Omental fat pad (tissue), 4 donors: ENCODE data around the gene ZDHHC17. TPM values are rescaled to one million over a fixed set of nuclear protein-coding genes. Genes with fewer than 3 reads are reported as not detected.
"Not testable (repeated sequence)": the region's sequence is repeated elsewhere in the genome, so short reads cannot be mapped to it uniquely, and the experiment has no call there.

Experiments used
- ATAC-seq: fragments of 150-250 bp; one replicate; pipeline ENCODE4 v1.9.1; 2016; ENCODE audit warnings: mild to moderate bottlenecking, moderate library complexity; ENCODE audit not compliant: low FRiP score
- DNase-seq: peaks from one replicate; pipeline ENCODE4 v3.0.0-alpha.2; 2019; ENCODE audit warnings: low spot score
- CTCF ChIP-seq, 3 donors: fragments of 450-650 bp; IDR thresholded peaks; one replicate each; pipeline ENCODE4 v1.5.1; 2016 to 2017; ENCODE audit warnings: antibody characterized with exemption in 3 of 3, mild to moderate bottlenecking in 3 of 3, moderate library complexity in 2 of 3
- total RNA-seq, 4 donors: library from RNA; depleted of rRNA; stranded (reverse); fragments of >200 nt; gene quantifications; one replicate each; pipeline ENCODE4 v1.1.0, GENCODE V29; 2016

ZDHHC17 gene
- total RNA-seq, 4 donors from 2014 or later: 27.7 to 69.0 (median 34.7) TPM

GRCh38 chr12:76766161-76766560 lies 2.2 kb downstream of the ZDHHC17 start:
- no peak for DNase-seq
- ATAC-seq: no peak
- TF ChIP-seq CTCF (IDR thresholded peaks at IDR 0.05): no peak

GRCh38 chr12:76768576-76768975 lies 4.7 kb downstream of the ZDHHC17 start:
- no peak for ATAC-seq
- no peak for TF ChIP-seq CTCF (IDR thresholded peaks at IDR 0.05)

GRCh38 chr12:76777765-76778216 lies 13.9 kb downstream of the ZDHHC17 start:
- ATAC-seq (no peak), DNase-seq (no peak)
- no peak for TF ChIP-seq CTCF (IDR thresholded peaks at IDR 0.05)

More at GRCh38 chr12:76768576-76768975, 4.7 kb downstream of the ZDHHC17 start:
- DNase-seq: no peak

- ATAC-seq (no peak), DNase-seq (no peak)
- no peak for TF ChIP-seq CTCF (IDR thresholded peaks at IDR 0.05)
Measured at GRCh38 chr12:76778364-76778763, 14.4 kb downstream of the ZDHHC17 start.

GRCh38 chr12:76779310-76779709 lies 15.4 kb downstream of the ZDHHC17 start:
- DNase-seq, ATAC-seq: not testable (repeated sequence)

- no peak for DNase-seq
- no peak for ATAC-seq
- no peak for TF ChIP-seq CTCF (IDR thresholded peaks at IDR 0.05)
Measured at GRCh38 chr12:76781321-76781720, 17.4 kb downstream of the ZDHHC17 start.

- ATAC-seq: no peak
- TF ChIP-seq CTCF (IDR thresholded peaks at IDR 0.05): no peak
- DNase-seq: no peak
Measured at GRCh38 chr12:76782526-76782925, 18.6 kb downstream of the ZDHHC17 start.

GRCh38 chr12:76784600-76785051 lies 20.7 kb downstream of the ZDHHC17 start:
- TF ChIP-seq CTCF (IDR thresholded peaks at IDR 0.05): no peak
- DNase-seq (no peak), ATAC-seq (no peak)
